Non-pigmented ciliary epithelial cell (primary cell): ENCODE measurements around the gene GRHPR.
"Not testable (repeated sequence)": the region's sequence is repeated elsewhere in the genome, so short reads cannot be mapped to it uniquely, and the experiment has no call there.

Experiments
- DNase-seq: peaks from one replicate; pipeline ENCODE4 v3.0.0-alpha.2; 2010; ENCODE audit warnings: low read depth

The GRHPR gene

GRCh38 chr9:37422289-37423104 is at the start of gene GRHPR:
Gene GRHPR (plus strand): TSS chr9:37422696. CDS start chr9:37422751, 55 bp downstream.
- DNase-seq = no peak

- DNase-seq = no peak
Observed at GRCh38 chr9:37372839-37373238, 49.7 kb upstream of the GRHPR start.

GRCh38 chr9:37373621-37374020 is 48.9 kb upstream of the GRHPR start:
- DNase-seq = no peak

- DNase-seq = no peak
Observed at GRCh38 chr9:37374892-37375291, 47.6 kb upstream of the GRHPR start.

- DNase-seq = no peak
Observed at GRCh38 chr9:37377688-37378612, 44.5 kb upstream of the GRHPR start.

GRCh38 chr9:37378613-37379004 is 43.9 kb upstream of the GRHPR start:
- no peak for DNase-seq

GRCh38 chr9:37379835-37380234 is 42.7 kb upstream of the GRHPR start:
- DNase-seq = no peak

- no peak for DNase-seq
Observed at GRCh38 chr9:37380570-37380969, 41.9 kb upstream of the GRHPR start.

GRCh38 chr9:37381094-37381741 is 41.3 kb upstream of the GRHPR start:
- DNase-seq = no peak

GRCh38 chr9:37382161-37382981 is 40.1 kb upstream of the GRHPR start:
- no peak for DNase-seq

- no peak for DNase-seq
Observed at GRCh38 chr9:37382982-37383357, 39.5 kb upstream of the GRHPR start.

GRCh38 chr9:37383393-37383792 is 39.1 kb upstream of the GRHPR start:
- no peak for DNase-seq

GRCh38 chr9:37383876-37384746 is 38.4 kb upstream of the GRHPR start:
- no peak for DNase-seq

GRCh38 chr9:37385286-37385685 is 37.2 kb upstream of the GRHPR start:
- DNase-seq = no peak

GRCh38 chr9:37386988-37387387 is 35.5 kb upstream of the GRHPR start:
- no peak for DNase-seq

- DNase-seq = no peak
Observed at GRCh38 chr9:37390759-37391158, 31.7 kb upstream of the GRHPR start.

GRCh38 chr9:37392272-37392671 is 30.2 kb upstream of the GRHPR start:
- DNase-seq = no peak

GRCh38 chr9:37395229-37395628 is 27.3 kb upstream of the GRHPR start:
- DNase-seq = no peak

- no peak for DNase-seq
Observed at GRCh38 chr9:37395663-37396062, 26.8 kb upstream of the GRHPR start.

GRCh38 chr9:37397948-37398347 is 24.5 kb upstream of the GRHPR start:
- not testable (repeated sequence) for DNase-seq
